SK-N-SH treated with all-trans-retinoic acid at 6 μM for 48 hours (cell line): ENCODE measurements around the gene MARK3.

ENCODE experiments used
- ARNTL ChIP-seq: fragments of 450-650 bp; formaldehyde crosslinking; IDR thresholded peaks from 2 replicates; pipeline ENCODE4 v1.5.0; 2020; ENCODE audit warnings: low read depth, mild to moderate bottlenecking, moderate library complexity, borderline replicate concordance
- BACH2 ChIP-seq: fragments of 250-450 bp; sonication (Bioruptor Pico); IDR thresholded peaks from 2 replicates; pipeline ENCODE4 v1.9.0; 2021; ENCODE audit warnings: mild to moderate bottlenecking, borderline replicate concordance
- ESRRG ChIP-seq: fragments of 250-450 bp; sonication (Bioruptor Pico); IDR thresholded peaks from 2 replicates; pipeline ENCODE4 v1.6.1; 2021; ENCODE audit warnings: mild to moderate bottlenecking
- GLIS3 ChIP-seq: fragments of 250-450 bp; sonication (Bioruptor Pico); IDR thresholded peaks from 2 replicates; pipeline ENCODE4 v1.5.0; 2020; ENCODE audit warnings: mild to moderate bottlenecking, moderate library complexity
- PATZ1 ChIP-seq: fragments of 250-450 bp; sonication (Bioruptor Pico); IDR thresholded peaks from 2 replicates; pipeline ENCODE4 v1.8.0; 2020; ENCODE audit warnings: mild to moderate bottlenecking, moderate library complexity, borderline replicate concordance
- PPARA ChIP-seq: fragments of 250-450 bp; sonication (Bioruptor Pico); IDR thresholded peaks from 2 replicates; pipeline ENCODE4 v1.5.0; 2020; ENCODE audit warnings: mild to moderate bottlenecking, borderline replicate concordance
- SNAI2 ChIP-seq: fragments of 250-450 bp; sonication (Bioruptor Pico); IDR thresholded peaks from 2 replicates; pipeline ENCODE4 v1.5.0; 2020; ENCODE audit warnings: mild to moderate bottlenecking, moderate library complexity
- TSHZ2 ChIP-seq: fragments of 250-450 bp; sonication (Bioruptor Pico); IDR thresholded peaks from 2 replicates; pipeline ENCODE4 v1.5.0; 2020; ENCODE audit warnings: mild to moderate bottlenecking, moderate library complexity
- ZC3H10 ChIP-seq: fragments of 250-450 bp; sonication (Bioruptor Pico); IDR thresholded peaks from 2 replicates; pipeline ENCODE4 v1.5.1; 2021; ENCODE audit warnings: mild to moderate bottlenecking, moderate library complexity
- ZFP3 ChIP-seq: fragments of 250-450 bp; sonication (Bioruptor Pico); IDR thresholded peaks from 2 replicates; pipeline ENCODE4 v1.5.0; 2020; ENCODE audit warnings: mild to moderate bottlenecking, moderate library complexity
- ZFP30 ChIP-seq: fragments of 450-650 bp; formaldehyde crosslinking; IDR thresholded peaks from 2 replicates; pipeline ENCODE4 v1.5.0; 2022; ENCODE audit warnings: mild to moderate bottlenecking, moderate library complexity
- ZNF565 ChIP-seq: fragments of 450-650 bp; formaldehyde crosslinking; conservative IDR thresholded peaks from 2 replicates; pipeline ENCODE4 v1.5.0; 2020; ENCODE audit warnings: low read depth, mild to moderate bottlenecking, moderate library complexity
- TF ChIP-seq, protein P1 (sequence below): fragments of 250-450 bp; sonication (Bioruptor Pico); IDR thresholded peaks from 2 replicates; pipeline ENCODE4 v1.5.1; 2020; ENCODE audit warnings: low read depth, mild to moderate bottlenecking, moderate library complexity
- TF ChIP-seq, protein P2 (sequence below): fragments of 250-450 bp; sonication (Bioruptor Pico); IDR thresholded peaks from 2 replicates; pipeline ENCODE4 v1.8.0; 2021; ENCODE audit warnings: low read depth, mild to moderate bottlenecking, moderate library complexity, borderline replicate concordance

DNA sequence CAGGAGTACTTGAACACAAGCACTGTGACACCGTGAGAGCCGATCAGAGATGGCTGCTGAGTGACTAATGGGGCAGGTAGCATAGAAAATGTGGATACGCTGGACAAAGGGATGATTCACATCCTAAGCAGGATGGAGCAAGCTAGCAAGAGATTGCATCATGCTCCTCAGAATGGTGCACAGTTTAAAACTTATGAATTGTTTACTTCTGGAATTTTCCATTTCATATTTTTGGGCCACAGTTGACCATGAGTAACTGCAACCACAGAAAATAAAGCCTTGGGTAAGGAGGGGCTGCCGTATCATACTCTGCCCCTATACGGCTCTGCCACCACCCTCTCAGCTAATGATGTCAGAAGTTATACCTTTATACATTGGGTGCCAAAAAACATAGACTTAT is 23.3 kb upstream of the MARK3 start:
- TF ChIP-seq ZFP3 (CRISPR knock-in tag): no peak
- TF ChIP-seq ARNTL (CRISPR knock-in tag): no peak
- TF ChIP-seq TSHZ2 (CRISPR knock-in tag): no peak
- TF ChIP-seq PPARA (CRISPR knock-in tag): no peak
- TF ChIP-seq, protein P1, sequence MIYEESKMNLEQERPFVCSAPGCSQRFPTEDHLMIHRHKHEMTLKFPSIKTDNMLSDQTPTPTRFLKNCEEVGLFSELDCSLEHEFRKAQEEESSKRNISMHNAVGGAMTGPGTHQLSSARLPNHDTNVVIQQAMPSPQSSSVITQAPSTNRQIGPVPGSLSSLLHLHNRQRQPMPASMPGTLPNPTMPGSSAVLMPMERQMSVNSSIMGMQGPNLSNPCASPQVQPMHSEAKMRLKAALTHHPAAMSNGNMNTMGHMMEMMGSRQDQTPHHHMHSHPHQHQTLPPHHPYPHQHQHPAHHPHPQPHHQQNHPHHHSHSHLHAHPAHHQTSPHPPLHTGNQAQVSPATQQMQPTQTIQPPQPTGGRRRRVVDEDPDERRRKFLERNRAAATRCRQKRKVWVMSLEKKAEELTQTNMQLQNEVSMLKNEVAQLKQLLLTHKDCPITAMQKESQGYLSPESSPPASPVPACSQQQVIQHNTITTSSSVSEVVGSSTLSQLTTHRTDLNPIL (CRISPR knock-in tag): no peak
- TF ChIP-seq ZC3H10: no peak
- no peak for TF ChIP-seq GLIS3 (CRISPR knock-in tag)
- TF ChIP-seq, protein P2, sequence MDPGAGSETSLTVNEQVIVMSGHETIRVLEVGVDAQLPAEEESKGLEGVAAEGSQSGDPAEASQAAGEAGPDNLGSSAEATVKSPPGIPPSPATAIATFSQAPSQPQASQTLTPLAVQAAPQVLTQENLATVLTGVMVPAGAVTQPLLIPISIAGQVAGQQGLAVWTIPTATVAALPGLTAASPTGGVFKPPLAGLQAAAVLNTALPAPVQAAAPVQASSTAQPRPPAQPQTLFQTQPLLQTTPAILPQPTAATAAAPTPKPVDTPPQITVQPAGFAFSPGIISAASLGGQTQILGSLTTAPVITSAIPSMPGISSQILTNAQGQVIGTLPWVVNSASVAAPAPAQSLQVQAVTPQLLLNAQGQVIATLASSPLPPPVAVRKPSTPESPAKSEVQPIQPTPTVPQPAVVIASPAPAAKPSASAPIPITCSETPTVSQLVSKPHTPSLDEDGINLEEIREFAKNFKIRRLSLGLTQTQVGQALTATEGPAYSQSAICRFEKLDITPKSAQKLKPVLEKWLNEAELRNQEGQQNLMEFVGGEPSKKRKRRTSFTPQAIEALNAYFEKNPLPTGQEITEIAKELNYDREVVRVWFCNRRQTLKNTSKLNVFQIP (CRISPR knock-in tag): no peak
- no peak for TF ChIP-seq ZNF565 (CRISPR knock-in tag)
- TF ChIP-seq ZFP30 (CRISPR knock-in tag): no peak
- no peak for TF ChIP-seq PATZ1 (CRISPR knock-in tag)
- no peak for TF ChIP-seq SNAI2
- no peak for TF ChIP-seq BACH2 (CRISPR knock-in tag)
- no peak for TF ChIP-seq ESRRG
